T-helper 1 cell treated with Interleukin-12 subunit alpha and Interleukin-12 subunit beta and Interleukin-4 antibody, amounts not matched to agents 30 μg/mL and 1 μg/mL, for 36 hours (primary cell): ENCODE results near the gene COPS8.

Experiments used
- H3K27ac Mint-ChIP-seq: one replicate; pipeline ENCODE4 v1.8.0; 2021; ENCODE audit warnings: mild to moderate bottlenecking, mixed read lengths
- H3K27me3 Mint-ChIP-seq: one replicate; pipeline ENCODE4 v1.8.0; 2021; ENCODE audit warnings: low read depth, mixed read lengths
- H3K36me3 Mint-ChIP-seq: one replicate; pipeline ENCODE4 v1.8.0; 2021; ENCODE audit warnings: low read depth, mixed read lengths
- H3K4me1 Mint-ChIP-seq: one replicate; pipeline ENCODE4 v1.8.0; 2021; ENCODE audit warnings: low read depth, mixed read lengths
- H3K4me3 Mint-ChIP-seq: one replicate; pipeline ENCODE4 v1.8.0; 2021; ENCODE audit warnings: mild to moderate bottlenecking, moderate library complexity, mixed read lengths
- H3K9me3 Mint-ChIP-seq: one replicate; pipeline ENCODE4 v1.8.0; 2021; ENCODE audit warnings: mixed read lengths

Gene COPS8

GRCh38 chr2:237128026-237128703, 42.5 kb downstream of the COPS8 start:
- Mint-ChIP-seq H3K4me1 (no peaks in the 10 kb centered on the region), H3K9me3 (no peaks in the 10 kb centered on the region), H3K27me3 (no peaks in the 10 kb centered on the region), H3K4me3 (no peak overlapping the region), H3K27ac (no peak overlapping the region), H3K36me3 (no peaks in the 10 kb centered on the region)

GRCh38 chr2:237128845-237129592, 43.3 kb downstream of the COPS8 start:
- peaks cover 3% of the 10 kb centered on the region for H3K27me3 Mint-ChIP-seq
- no peak overlapping the region for H3K4me3 Mint-ChIP-seq
- no peaks in the 10 kb centered on the region for H3K9me3 Mint-ChIP-seq
- H3K4me1 Mint-ChIP-seq = no peaks in the 10 kb centered on the region
- no peaks in the 10 kb centered on the region for H3K36me3 Mint-ChIP-seq
- H3K27ac Mint-ChIP-seq = no peak overlapping the region

DNA sequence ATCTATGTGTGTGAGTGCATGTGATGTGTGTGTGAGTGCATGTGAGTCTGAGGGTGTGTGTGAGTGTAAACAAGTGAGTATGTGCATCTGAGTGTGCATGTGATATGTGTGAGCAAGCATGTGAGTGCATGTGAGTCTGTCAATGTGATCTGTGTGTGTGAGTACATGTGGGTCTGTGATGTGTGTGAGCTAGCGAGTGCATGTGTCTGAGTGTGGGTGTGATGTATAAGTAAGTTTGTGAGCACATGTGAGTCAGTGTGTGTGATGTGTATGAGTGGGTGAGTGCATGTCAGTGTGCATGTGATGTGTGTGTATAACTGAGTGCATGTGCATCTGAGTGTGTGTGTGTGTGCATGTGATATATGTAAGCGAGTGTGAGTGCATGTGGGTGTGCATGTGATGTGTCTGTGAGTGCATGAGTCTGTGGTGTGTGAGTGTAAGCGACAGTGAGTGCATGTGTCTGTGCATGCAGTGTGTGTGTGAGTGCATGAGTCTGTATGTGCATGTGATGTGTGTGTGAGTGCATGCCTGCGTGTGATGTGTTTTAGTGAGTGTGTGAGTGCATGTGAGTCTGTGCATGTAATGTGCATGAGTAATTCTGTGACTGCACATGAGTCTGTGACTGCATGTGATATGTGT, 44.1 kb downstream of the COPS8 start:
- no peak overlapping the region for H3K4me3 Mint-ChIP-seq
- H3K27ac Mint-ChIP-seq = no peak overlapping the region
- H3K4me1 Mint-ChIP-seq = no peaks in the 10 kb centered on the region
- H3K9me3 Mint-ChIP-seq = no peaks in the 10 kb centered on the region
- H3K36me3 Mint-ChIP-seq = no peaks in the 10 kb centered on the region
- peaks cover 3% of the 10 kb centered on the region for H3K27me3 Mint-ChIP-seq

- no peaks in the 10 kb centered on the region for H3K36me3 Mint-ChIP-seq
- H3K27ac Mint-ChIP-seq = no peak overlapping the region
- no peaks in the 10 kb centered on the region for H3K4me1 Mint-ChIP-seq
- H3K27me3 Mint-ChIP-seq = peaks cover 3% of the 10 kb centered on the region
- no peaks in the 10 kb centered on the region for H3K9me3 Mint-ChIP-seq
- H3K4me3 Mint-ChIP-seq = no peak overlapping the region
These were observed 45.1 kb downstream of the COPS8 start for GRCh38 chr2:237130562-237131421.

- Mint-ChIP-seq H3K4me3 (no peak overlapping the region), H3K27me3 (peaks cover 3% of the 10 kb centered on the region), H3K27ac (no peak overlapping the region), H3K9me3 (no peaks in the 10 kb centered on the region), H3K4me1 (no peaks in the 10 kb centered on the region), H3K36me3 (no peaks in the 10 kb centered on the region)
These were observed 46.3 kb downstream of the COPS8 start for GRCh38 chr2:237131749-237132533.

GRCh38 chr2:237132799-237133198, 47.1 kb downstream of the COPS8 start:
- Mint-ChIP-seq H3K4me3 (no peak overlapping the region), H3K4me1 (no peaks in the 10 kb centered on the region), H3K27me3 (peaks cover 3% of the 10 kb centered on the region), H3K9me3 (no peaks in the 10 kb centered on the region), H3K27ac (no peak overlapping the region), H3K36me3 (no peaks in the 10 kb centered on the region)

DNA sequence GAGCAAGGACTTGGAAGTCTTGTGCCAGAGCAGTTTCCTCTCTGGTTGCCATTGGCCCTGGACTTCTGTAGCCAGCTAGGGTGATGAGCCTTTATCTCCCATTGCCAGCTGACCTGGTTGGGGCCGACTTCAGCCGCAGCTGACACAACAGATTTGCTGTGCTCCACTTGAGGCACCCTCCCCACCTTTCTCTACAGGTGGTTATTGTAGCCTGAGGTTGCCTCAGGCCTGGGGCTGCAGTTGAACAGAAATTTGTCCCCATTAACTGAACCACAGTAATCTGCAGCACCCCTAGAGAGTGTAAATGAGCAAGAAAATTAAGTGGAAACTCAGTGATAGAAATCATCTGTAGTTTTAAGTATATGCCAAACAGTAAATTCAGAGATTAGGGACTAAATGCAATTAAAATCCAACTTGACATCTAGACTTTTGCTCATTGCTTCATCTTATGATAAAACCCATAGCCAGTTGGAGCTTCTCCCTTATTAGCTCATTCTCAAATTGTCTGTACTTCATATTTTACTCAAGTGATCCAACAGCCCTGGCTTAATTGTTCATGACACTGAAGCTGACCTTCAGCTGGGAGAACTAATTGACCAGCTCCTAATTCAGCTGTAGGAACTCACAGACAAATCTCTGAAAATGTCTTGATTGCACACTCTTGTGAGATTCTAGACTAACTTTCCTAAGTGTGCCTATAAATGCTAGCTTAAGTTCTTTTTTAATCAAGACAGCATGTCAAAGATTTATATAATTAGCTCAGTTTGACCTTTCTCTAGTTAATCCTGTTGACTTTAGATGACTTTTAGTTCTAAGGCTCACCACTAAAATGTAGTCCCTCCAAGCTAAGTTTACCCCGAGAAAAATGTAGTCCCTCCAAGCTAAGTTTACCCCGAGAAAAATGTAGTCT, 48.9 kb downstream of the COPS8 start:
- H3K4me3 Mint-ChIP-seq = no peak overlapping the region
- H3K36me3 Mint-ChIP-seq = no peaks in the 10 kb centered on the region
- H3K4me1 Mint-ChIP-seq = no peaks in the 10 kb centered on the region
- H3K9me3 Mint-ChIP-seq = no peaks in the 10 kb centered on the region
- peaks cover 3% of the 10 kb centered on the region for H3K27me3 Mint-ChIP-seq
- H3K27ac Mint-ChIP-seq = no peak overlapping the region

DNA sequence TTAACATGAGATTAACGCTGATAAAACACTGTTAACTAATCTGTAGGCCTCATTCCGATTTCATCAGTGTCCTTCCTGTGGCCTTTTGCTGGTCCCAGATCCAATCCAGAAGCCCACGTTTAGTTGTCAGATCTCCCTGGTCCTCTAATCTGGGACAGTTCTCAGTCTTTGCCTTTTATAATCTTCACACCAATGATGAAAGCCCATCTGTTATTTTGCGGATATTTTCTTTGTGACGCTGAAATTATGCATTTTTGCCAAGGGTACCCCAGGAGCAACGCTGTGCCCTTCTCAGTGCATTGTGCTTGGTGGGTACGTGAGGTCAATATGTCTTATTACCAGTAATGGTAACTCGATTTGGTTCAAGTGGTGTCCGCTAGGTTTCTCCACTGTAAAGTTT, 51.1 kb downstream of the COPS8 start:
- Mint-ChIP-seq H3K9me3 (no peaks in the 10 kb centered on the region), H3K4me3 (no peak overlapping the region), H3K27me3 (peaks cover 3% of the 10 kb centered on the region), H3K27ac (no peak overlapping the region), H3K4me1 (no peaks in the 10 kb centered on the region), H3K36me3 (no peaks in the 10 kb centered on the region)

GRCh38 chr2:237137626-237138323, 52.1 kb downstream of the COPS8 start:
- Mint-ChIP-seq H3K27ac (no peak overlapping the region), H3K4me1 (no peaks in the 10 kb centered on the region), H3K36me3 (no peaks in the 10 kb centered on the region), H3K4me3 (no peak overlapping the region), H3K27me3 (peaks cover 3% of the 10 kb centered on the region), H3K9me3 (no peaks in the 10 kb centered on the region)

- H3K4me1 Mint-ChIP-seq = no peaks in the 10 kb centered on the region
- H3K27ac Mint-ChIP-seq = no peak overlapping the region
- H3K4me3 Mint-ChIP-seq = no peak overlapping the region
- no peaks in the 10 kb centered on the region for H3K9me3 Mint-ChIP-seq
- no peaks in the 10 kb centered on the region for H3K27me3 Mint-ChIP-seq
- no peaks in the 10 kb centered on the region for H3K36me3 Mint-ChIP-seq
These were observed 53.5 kb downstream of the COPS8 start for GRCh38 chr2:237139123-237139675.

GRCh38 chr2:237140689-237141285, 55.1 kb downstream of the COPS8 start:
- Mint-ChIP-seq H3K27me3 (no peaks in the 10 kb centered on the region), H3K9me3 (peaks cover 2% of the 10 kb centered on the region), H3K27ac (no peak overlapping the region), H3K4me3 (no peak overlapping the region), H3K36me3 (no peaks in the 10 kb centered on the region), H3K4me1 (no peaks in the 10 kb centered on the region)

GRCh38 chr2:237141571-237142051, 55.9 kb downstream of the COPS8 start:
- Mint-ChIP-seq H3K4me3 (no peak overlapping the region), H3K9me3 (peaks cover 10% of the 10 kb centered on the region), H3K27me3 (no peaks in the 10 kb centered on the region), H3K36me3 (no peaks in the 10 kb centered on the region), H3K27ac (no peak overlapping the region), H3K4me1 (no peaks in the 10 kb centered on the region)
